ENCODE data around the gene PFKFB3. TPM values are rescaled to one million over a fixed set of nuclear protein-coding genes. Genes with fewer than 3 reads are reported as not detected.

PFKFB3 gene
- total RNA-seq, 1 experiment from 2014 or later, result 36.8 TPM

GRCh38 chr10:6226216-6226615 is 23.5 kb downstream of the PFKFB3 start:
- H2BK15ac ChIP-seq (ENCODE audit: low read depth, low read length), result no peak overlapping the region
- Mint-ChIP-seq H3K4me3 (no peak overlapping the region), H3K27me3 (ENCODE audit: low read depth) (no peaks in the 10 kb centered on the region), H3K27ac (peak overlapping the region in 2 of 3 experiments; percentile 14 to 19; a peak in 2 of 7 replicates), H3K4me1 (no peaks in the 10 kb centered on the region), H3K36me3 (ENCODE audit: insufficient read depth in 1 of 3, low read depth in 3 of 3) (peaks cover 50 to 95% (median 94%) of the 10 kb centered on the region in 3 experiments), H3K9me3 (no peaks in the 10 kb centered on the region)
- H3K4me1 ChIP-seq (ENCODE audit: insufficient read depth, low read length), result no peaks in the 10 kb centered on the region
- H2BK120ac ChIP-seq (ENCODE audit: low read depth, low read length, poor library complexity, severe bottlenecking), result no peak overlapping the region
- no peak overlapping the region for H4K8ac ChIP-seq (replicated peaks; ENCODE audit: insufficient read length, low read depth, low read length)
- no peak overlapping the region for H2AK5ac ChIP-seq (ENCODE audit: insufficient read length, low read length)
- H3K27ac ChIP-seq (ENCODE audit: insufficient read length, low read depth, low read length), result no peak overlapping the region
- no peak overlapping the region for H3K18ac ChIP-seq (ENCODE audit: insufficient read length, low read depth, low read length)
- no peak overlapping the region for H2BK5ac ChIP-seq (ENCODE audit: insufficient read length, low read length)
- H3T11ph ChIP-seq (ENCODE audit: low read length), result no peak overlapping the region
- H3K23ac ChIP-seq (ENCODE audit: insufficient read length, low read depth, low read length), result no peak overlapping the region
- H2BK12ac ChIP-seq (ENCODE audit: insufficient read length, low read depth, low read length), result no peak overlapping the region
- no peak for DNase-seq
- H3K9me3 ChIP-seq (ENCODE audit: control insufficient read depth, low read depth, low read length), result no peaks in the 10 kb centered on the region
- no peak overlapping the region for H3K56ac ChIP-seq (ENCODE audit: insufficient read length, low read depth, low read length)
- H2BK20ac ChIP-seq (ENCODE audit: low read depth, low read length, poor library complexity, severe bottlenecking), result no peak overlapping the region
- no peak overlapping the region for H3K9ac ChIP-seq (ENCODE audit: extremely low read depth, insufficient read length, low read length)
- no peaks in the 10 kb centered on the region for H3K27me3 ChIP-seq (ENCODE audit: insufficient read depth, low read length)
- H3K79me1 ChIP-seq (ENCODE audit: insufficient read depth, low read depth, low read length, poor library complexity, severe bottlenecking), result no peaks in the 10 kb centered on the region
- H3K14ac ChIP-seq (ENCODE audit: insufficient read depth, low read length), result no peak overlapping the region
- no peak overlapping the region for H3K4ac ChIP-seq (ENCODE audit: low read depth, low read length)
- no peak for TF ChIP-seq CTCF (conservative IDR thresholded peaks at IDR 0.05)
- no CpG with 5 or more reads among the region's 23 CpGs for WGBS (ENCODE audit: extremely low coverage, insufficient read length, low lambda C conversion rate)
- no peak overlapping the region for H3K4me2 ChIP-seq (ENCODE audit: insufficient read depth, insufficient read length, low read length)
- H4K20me1 ChIP-seq (ENCODE audit: control insufficient read depth, insufficient read depth, insufficient read length), result no peaks in the 10 kb centered on the region
- no peak overlapping the region for H4K91ac ChIP-seq (ENCODE audit: insufficient read length, low read depth, low read length)
- no peak overlapping the region for H2AFZ ChIP-seq (ENCODE audit: low read length)
- no peaks in the 10 kb centered on the region for H3K23me2 ChIP-seq (ENCODE audit: insufficient read length, low read depth, low read length, poor library complexity, severe bottlenecking)
- no peaks in the 10 kb centered on the region for H3K79me2 ChIP-seq (ENCODE audit: insufficient read depth, low read length)
- H4K5ac ChIP-seq (ENCODE audit: insufficient read length, low read depth, low read length), result no peak overlapping the region

Measured in H9 (cell line).